ENCODE measurements around the gene APPBP2. TPM values are rescaled to one million over a fixed set of nuclear protein-coding genes. Genes with fewer than 3 reads are reported as not detected.
A peak's percentile ranks its signal among the peaks of the same experiment; 100 is the strongest.
"Not testable (repeated sequence)": the region's sequence is repeated elsewhere in the genome, so short reads cannot be mapped to it uniquely, and the experiment has no call there.

The APPBP2 gene
- total RNA-seq, 1 experiment from 2014 or later = 36.7 TPM

DNA sequence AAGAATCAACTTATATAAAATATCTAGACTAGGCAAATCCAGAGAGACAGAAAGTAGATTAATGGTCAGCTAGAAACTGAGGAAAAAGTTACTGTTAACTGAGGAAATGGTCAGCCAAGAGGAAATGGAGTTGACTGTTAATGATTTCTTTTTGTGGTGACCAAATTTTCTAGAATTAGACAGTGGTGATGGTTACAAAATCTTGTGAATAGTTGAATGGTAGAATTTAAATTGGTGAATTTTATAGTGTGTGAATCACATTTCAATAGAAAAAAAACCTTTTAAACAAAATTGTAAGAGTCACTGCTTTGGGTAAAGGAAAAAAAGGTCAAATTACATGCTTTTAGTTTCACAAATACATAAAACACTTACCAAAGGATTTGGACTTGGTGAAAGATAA, 30.0 kb downstream of the APPBP2 start:
- DNase-seq (ENCODE audit: low spot score) = no peak

DNA sequence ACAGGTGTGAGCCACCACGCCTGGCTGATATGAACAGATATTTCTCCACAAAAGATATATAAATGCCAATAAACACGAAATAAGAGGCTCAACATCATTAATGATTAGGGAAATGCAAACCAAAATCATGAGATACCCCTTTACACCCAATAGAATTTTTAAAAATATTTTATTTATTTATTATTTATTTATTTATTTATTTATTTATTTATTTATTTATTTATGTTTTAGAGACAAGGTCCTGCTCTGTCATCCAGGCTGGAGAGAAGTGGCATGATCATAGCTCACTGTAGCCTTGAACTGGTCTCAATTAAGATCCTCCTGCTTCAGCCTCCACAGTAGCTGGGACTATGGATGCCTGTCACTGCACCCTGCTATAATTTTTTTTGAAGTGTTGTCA, 30.8 kb downstream of the APPBP2 start:
- no peak for DNase-seq (ENCODE audit: low spot score)

DNA sequence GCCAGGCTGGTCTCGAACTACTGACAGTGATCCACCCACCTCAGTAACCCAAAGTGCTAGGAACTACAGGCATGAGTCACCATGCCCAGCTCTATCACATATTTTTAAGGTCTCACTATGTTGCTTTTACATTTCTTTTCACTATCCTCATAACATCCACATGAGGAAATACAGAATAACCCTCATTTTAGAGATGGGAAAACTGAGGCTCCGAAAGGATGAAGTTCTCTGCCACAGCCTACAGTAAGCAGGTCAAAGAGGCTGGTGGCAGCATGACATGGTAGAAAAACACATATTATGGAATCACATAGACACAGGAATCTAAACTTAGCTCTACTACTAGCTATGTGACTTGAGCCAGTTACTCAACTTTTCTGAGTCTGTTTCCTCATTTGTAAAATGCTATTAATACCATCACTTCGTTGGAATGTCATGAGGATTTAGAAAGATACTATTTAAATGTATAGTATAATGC, 32.2 kb downstream of the APPBP2 start:
- no peak for DNase-seq (ENCODE audit: low spot score)

DNA sequence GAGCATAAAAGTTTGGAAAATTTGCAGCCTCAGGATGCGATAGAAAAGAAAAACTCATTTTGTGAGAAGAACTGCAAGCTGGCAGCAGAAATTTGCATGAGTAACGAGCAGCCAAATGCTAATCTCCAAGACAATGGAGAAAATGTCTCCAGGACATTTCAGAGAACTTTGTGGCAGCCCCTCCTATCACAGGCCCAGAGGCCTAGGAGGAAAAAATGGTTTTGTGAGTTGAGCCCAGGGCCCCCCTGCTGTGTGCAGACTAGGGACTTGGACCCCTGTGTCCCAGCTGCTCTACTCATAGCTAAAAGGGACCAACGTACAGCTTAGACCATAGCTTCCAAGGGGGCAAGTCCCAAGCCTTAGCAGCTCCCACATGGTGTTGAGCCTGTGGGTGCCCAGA, 34.3 kb downstream of the APPBP2 start:
- DNase-seq (ENCODE audit: low spot score) = no peak

DNA sequence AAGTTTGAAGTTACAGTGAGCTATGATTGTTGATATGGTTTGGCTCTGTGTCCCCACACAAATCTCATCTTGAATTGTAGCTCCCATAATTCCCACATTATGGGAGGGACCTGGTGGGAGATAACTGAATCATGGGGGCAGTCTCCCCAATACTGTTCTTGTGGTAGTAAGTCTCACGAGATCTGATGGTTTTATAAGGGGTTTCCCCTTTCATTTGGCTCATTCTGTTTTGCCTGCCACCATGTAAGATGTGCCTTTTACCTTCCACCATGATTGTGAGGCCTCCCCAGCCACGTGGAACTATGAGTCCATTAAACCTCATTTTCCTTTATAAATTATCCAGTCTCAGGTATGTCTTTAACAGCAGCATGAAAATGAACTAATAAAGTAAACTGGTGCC, 35.4 kb downstream of the APPBP2 start:
- not testable (repeated sequence) for DNase-seq (ENCODE audit: low spot score)

DNA sequence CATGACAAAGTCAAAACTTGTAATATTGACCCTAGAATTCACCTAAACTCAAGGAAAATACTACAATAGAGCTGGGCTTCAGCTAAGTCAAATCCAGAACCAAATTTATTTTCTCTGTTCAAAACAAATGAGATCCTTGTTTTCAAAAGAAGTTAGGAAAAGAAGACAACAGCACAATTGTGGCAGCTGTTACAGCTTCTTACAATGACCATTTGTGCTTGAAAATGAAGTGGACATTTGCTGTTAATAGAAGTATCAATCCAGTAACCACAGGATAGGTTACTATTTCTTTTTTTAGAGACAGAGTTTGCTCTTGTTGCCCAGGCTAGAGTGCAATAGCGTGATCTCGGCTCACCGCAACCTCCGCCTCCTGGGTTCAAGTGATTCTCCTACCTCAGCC, 44.4 kb downstream of the APPBP2 start:
- DNase-seq (ENCODE audit: low spot score) = no peak

DNA sequence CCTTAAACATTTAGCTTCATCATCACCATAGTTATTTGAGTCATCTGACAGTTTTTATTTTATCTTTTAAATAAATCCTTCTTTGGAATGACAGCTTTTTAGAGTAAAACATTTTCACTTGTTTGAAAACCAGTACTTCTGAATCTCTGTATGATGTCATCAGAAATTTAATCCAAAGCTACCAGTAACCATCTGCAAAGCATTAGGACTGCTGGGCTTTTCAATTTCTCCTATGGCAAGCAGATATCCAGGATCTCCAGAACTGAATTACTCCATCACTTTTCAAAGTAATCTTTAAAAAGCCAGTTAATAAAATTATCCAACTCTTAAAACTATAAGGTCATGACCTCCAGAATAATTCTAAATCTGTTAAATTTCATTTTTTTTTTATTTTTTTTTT, 52.3 kb downstream of the APPBP2 start:
- no peak for DNase-seq (ENCODE audit: low spot score)

DNA sequence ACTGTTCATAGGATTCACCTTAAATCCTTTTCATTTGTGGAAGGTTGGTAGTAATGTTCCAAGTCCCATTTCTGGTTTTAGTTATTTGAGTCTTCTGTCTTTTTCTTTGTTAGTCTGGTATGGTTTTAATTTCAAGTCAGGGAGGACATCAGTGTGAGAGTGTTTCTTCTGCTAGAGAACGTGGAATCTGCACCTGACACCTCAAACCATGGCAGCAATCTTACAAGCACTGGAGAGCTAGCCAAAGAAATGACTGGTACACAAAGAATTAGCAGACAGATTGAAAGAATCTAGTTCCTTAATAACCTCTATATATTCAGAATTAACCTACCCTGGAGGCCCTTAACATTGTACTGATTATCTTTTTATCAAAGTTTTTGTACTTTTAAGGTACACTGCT, 53.6 kb downstream of the APPBP2 start:
- no peak for DNase-seq (ENCODE audit: low spot score)

DNA sequence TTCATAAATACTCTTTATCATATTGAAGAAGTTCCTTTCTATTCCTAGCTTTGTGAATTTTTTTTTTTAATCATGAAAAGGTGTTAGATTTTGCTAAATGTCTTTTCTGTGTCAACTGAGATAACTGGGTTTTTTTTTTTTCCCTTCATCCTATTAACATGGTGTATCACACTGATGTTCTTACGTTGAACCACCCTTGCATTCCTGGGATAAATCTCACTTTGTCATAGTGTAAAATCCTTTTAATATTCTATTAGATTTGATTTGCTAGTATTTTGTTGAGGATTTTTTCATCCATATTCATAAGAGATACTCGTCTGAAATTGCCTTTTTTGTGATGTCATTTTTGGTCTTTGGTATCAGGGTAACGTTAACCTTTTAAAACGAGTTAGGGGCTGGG, 54.6 kb downstream of the APPBP2 start:
- DNase-seq (ENCODE audit: low spot score) = no peak

DNA sequence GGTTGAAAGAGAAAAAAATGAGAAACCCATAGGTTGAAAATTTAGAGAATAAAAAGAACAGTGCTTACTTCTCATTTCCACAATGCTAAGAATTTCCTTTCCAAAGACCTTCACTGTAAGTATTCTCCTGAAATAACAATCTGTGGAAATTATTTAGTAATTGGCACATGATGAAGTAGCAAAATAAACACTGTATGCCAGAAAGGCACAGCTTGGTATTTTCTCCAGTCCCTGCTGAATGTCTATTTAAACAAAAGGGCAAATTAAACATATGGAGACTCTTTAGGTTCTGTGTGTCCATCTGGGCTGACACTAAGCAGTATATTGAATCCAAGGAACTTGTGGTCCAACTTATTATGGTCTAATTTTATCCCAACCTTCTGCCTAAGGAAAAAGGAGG, 57.7 kb downstream of the APPBP2 start:
- DNase-seq (ENCODE audit: low spot score) = no peak

DNA sequence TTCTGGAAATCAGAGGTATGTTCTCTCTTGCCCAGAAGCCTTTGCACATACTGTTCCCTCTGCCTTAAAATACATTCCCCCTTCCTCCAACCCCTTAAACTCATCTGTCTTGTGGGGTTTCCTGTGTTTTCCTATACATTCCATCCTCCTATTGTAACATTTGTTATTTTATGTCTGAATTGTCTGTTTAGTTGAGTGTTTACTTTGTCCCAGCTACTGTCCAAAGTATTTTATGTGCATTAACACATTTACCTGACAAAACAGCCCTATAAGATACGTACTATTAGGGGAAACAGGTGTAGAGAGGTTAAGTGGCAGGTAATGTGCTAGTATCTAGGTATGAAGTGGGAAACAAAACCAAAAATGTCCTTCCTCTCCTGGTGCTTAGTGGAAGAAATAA, 61.7 kb downstream of the APPBP2 start:
- DNase-seq (ENCODE audit: low spot score) = no peak

DNA sequence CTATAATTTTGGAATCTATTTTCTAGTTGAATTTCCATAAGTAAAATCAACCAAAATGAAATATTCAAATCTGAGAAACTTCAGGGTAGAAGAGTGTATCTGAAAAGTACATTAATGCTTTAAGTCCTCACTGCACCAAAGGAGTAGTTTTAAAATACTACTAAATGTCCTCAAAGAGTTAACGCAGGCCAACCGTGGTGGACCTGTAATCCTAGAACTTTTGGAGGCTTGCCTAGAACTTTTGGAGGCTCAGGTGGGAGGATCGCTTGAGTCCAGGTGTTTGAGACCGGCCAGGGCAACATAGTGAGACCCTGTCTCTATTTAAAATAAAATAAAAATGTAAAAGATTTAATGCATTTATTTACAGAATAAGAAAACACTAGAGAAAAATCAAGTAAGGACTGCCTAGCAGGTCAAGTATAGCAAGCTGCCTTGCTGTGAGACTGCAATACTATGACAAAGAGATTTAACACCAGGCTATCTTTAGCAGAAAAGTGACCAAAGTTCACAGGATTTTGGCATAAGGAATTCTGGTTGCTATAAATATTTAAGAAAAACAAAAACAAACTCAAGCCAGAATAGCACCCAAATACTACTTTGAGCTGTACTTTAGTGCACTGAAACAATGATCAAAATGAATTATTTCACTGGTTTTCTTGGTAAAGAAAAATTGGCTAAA, 62.7 kb downstream of the APPBP2 start:
- no peak for DNase-seq (ENCODE audit: low spot score)

DNA sequence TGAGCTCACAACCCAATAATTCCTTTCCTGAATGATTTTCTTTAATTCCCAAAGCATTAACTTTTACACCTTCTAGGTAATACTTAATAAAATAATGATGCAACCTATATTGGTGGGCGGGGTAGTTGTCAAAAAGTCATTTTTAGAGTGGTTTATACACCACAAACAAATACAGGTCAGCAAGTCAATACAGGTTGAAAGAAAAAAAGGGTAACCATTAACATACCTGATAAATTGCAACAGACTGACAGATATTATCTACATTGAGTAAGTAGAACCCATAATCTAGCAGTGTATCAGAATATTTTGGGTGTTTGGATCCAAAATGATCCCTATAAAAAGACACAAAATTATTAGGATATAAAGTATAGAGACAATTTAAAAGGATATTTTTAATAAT, 64.5 kb downstream of the APPBP2 start:
- DNase-seq (ENCODE audit: low spot score) = no peak

DNA sequence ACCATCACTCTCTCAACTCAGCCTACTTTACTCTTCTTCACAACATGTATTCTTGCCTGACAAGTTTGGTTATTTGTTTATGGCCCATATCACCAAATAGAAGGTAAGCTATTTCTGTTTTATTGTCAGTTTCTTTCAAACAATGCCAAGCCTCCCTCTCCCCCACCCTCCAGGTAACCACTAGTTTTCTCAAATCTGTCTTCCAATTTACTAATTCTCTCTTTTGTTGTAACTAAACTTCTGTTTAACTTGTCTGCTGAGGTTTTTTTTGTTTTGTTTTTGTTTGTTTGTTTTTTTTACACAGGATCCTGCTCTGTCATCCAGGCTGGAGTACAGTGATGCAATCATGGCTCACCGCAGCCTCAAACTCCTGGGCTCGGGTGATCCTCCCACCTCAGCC, 68.9 kb downstream of the APPBP2 start:
- no peak for DNase-seq (ENCODE audit: low spot score)

DNA sequence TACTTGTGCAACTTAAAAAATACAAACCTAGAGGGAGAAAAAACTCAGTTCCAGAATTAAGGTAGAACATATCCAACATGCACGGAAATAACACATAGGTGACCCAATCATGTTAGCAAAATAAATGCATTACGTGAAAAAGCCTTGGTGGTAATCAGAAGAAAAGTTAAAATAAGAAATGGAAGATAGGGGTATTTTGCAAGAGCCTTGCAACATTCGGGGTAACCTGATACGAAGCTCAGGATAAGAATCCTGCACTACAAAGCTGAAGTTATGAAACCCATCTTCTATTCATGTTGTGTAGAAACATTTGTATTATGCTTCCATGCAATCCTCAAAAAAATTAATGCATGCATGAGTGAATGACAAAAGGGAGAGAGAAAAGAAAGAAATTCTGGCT, 70.7 kb downstream of the APPBP2 start:
- DNase-seq (ENCODE audit: low spot score) = no peak

DNA sequence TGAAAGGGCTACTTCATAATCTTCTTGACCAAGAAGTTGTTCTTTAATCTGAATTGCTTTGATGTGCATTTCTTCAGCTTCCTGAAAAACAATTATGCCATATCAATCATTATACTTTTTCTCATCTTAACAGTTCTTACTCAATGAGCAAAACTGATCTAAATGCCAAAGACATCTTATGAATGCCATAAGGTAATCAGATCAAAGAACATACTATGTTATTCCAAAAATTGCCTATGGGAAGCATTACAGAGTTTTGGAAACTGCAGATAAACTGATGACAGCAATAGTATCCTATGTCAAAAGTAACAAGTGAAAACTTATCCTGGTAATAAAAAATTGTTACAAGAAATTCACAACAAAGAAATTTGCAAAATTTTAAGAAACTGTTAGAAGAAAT, 74.1 kb downstream of the APPBP2 start:
- DNase-seq (ENCODE audit: low spot score) = no peak

DNA sequence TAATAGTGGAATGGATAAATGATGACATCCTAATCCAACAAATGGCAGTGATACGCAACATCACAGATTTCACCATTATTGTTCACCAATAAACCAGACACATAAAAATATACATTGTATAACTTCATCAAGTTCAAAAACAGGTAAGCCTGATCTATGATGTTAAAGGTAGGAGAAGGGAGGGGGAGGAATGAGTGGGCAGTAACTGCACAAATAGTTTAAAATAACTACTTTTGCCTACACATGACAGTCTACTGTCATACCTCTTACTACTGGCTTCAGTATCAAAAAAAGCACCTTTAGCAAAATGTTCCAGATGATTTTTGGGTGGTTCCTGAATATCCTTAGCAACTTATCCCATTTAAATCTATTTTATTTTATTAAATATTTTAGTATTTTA, 75.0 kb downstream of the APPBP2 start:
- no peak for DNase-seq (ENCODE audit: low spot score)

DNA sequence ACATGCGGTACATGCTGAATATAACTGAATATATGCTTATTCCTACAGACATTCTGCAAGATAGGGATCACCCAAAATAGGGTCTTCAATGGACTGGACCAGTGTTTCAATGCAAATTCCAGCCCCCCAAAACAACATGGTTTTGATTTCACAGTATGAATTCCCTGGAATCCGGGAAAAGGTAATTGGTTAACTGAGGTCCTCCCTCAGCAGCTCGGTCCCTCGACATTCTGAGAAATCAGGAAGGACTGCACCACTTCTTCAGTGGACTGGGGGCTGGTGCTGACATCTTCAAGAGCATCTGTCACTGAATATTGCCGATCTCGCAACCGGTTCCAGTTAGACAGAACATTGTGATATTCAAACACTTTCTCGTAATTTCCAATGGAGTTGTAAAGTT, 78.7 kb downstream of the APPBP2 start:
- no peak for DNase-seq (ENCODE audit: low spot score)

DNA sequence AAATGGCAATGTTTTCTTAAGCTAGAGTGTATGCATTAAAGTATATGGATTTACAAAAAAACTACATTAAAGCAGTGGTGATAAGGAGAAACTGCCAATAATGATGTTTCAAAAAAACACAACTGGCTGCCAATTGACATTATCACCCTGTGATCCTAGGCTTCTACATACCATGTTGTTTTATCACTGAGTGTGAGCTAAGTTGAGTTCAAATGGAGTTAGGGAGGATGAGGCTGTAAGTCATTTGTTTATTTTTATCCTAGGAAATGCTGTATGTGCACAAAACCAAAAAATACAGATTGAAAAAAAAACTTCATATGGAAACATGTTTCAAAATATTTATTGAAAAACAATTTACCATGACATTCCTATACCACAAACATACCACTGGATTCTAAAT, 80.9 kb downstream of the APPBP2 start:
- DNase-seq (ENCODE audit: low spot score) = no peak

DNA sequence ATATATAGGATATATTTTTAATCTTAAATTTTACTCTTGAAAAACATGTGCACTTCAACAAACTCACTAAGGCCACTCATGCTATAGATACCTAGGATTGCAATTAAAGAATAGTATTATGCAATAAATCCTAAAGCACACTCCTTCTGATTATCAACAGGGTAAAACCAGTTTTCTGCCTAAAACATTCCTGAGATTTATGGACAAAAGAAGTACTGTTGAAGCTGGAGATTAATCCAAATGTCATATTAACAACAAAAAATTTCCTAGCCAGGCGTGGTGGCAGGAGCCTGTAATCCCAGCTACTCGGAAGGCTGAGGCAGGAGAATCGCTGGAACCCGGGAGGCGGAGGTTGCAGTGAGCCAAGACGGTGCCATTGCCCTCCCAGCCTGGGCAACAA, 82.3 kb downstream of the APPBP2 start:
- DNase-seq (ENCODE audit: low spot score) = no peak

DNA sequence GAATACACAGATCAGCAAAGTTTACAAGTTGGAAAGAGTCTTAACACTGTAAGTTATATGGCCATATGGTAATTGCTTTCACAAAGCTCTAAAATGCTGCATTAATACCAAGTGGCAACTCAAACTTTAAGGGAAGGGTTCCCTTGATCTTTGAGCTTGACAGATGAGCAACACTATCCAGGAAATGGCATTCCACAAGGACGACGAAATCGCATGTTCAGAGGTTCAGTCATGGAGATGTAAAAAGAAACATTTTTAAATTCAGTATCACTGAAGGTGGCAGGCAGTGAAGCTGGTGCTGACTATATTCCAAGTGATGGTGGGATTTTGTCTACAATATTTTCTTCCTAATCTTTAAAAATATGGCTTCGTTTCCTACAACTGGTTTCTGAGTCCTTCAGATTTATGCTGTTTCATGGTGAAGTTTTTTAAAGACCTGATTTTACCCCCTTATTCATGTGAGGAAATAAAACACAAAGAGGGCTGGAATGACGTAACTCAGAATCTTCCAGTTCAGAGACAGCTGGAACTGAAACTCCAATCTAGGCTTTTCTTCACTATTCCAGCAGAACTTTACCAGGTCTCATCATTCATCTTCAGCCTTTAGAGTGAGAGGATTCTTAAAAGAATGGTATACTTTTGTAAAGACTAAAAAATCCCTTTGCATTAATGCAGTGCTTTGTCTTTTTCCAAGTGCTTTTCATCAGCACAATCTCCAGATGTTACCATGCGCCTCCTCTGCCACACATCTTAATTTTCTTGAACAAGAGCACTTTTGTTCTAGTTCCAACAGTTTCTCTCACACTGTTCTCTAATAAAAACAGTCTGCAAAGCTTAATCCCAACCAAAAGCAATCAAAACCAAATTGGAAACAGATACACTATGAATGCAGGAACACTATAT, 83.5 kb downstream of the APPBP2 start:
- peak; percentile 29 for DNase-seq (ENCODE audit: low spot score)

DNA sequence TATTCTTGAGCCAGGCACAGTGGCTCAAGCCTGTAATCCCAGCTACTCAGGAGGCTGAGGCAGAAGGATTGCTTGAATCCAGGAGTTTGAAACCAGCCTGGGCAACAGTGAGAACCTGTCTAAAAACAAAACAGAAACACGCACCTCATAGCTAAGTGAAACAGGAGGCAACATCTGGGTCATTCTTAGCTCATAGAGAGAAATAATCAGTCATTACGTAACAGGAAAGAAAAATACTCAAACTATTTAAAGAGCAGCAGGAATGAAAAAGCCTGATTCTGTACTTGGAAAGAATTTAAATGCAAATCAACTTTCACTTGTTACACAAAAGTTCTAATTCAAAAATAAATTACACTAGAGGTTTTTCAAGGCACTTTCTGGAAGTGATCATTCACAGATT, 86.5 kb downstream of the APPBP2 start:
- no peak for DNase-seq (ENCODE audit: low spot score)

DNA sequence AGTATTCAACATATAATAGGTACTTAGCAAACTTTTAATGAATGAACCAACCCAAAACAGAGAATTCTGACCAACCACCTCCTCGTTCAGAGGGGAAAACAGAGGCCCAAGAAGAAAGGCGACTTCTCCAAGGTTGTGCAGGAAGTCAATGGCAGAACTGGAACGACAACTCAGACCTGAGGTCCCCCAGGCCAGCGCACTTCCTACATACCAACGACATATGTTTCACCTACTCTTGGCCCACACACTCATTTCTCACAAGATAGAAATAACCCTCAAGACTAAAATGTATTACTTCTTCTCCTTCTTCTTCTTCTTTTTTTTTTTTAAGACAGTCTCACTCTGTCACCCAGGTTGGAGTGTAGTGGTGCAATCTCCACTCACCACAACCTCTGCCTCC, 89.4 kb downstream of the APPBP2 start:
- no peak for DNase-seq (ENCODE audit: low spot score)

All from A172 (cell line).